GM21367 (cell line): ENCODE results near the gene INCA1.

Source experiments
- ATAC-seq: cut with Tn5 transposase; IDR thresholded peaks from one replicate; pipeline ENCODE4 v1.9.1; 2021; ENCODE audit not compliant: unreplicated experiment

The INCA1 gene

GRCh38 chr17:5014357-5014756, 17.0 kb upstream of the INCA1 start:
- ATAC-seq, result no peak

DNA sequence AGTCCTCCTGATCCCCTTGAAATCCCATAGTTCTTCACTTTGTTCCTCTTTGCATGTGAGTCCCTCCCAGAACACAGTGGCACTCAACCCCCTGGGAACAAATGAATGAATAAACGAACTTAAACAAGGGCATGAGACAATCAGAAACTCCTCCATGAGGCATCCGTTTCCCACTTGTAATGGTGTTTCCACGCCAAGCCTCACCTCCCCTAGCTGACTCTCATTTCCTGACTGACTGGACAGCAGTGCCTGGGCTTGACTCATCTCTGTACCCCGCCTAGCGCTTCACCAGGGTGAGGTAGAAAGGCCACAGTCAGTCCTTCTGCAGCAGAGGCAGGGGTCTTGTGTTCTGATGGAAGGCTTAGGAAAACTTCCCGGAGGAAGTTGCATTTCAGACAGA, 14.6 kb upstream of the INCA1 start:
- no peak for ATAC-seq

- ATAC-seq, result no peak
Measured at GRCh38 chr17:5003214-5003867, 6.0 kb upstream of the INCA1 start.

DNA sequence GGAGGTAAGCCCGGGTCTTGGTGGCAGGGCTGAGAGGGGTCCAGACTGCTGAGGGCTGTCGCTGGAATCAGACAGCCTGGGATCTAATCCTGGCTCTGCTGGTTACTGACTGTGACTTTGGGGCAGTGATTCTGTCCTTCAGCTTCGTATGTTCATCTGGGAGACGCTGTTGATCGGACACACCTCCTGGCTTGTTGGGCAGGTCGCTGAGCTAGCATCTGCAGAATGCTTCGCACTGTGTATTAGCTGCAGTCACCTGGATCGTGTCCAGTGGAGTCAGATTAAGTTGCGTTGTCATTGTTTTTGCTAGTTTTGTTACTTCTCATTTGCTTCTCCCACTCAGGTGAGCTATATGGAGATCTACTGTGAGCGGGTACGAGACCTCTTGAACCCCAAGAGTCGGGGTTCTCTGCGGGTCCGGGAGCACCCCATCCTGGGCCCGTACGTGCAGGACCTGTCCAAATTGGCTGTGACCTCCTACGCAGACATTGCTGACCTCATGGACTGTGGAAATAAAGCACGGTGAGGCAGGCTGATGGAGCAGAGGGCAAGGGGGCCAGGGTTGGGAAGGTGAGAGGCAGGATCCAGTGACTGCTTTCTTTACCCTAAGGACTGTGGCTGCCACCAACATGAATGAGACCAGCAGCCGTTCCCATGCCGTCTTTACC, 4.9 kb upstream of the INCA1 start:
- ATAC-seq, result no peak

GRCh38 chr17:5000237-5000639, 2.9 kb upstream of the INCA1 start:
- ATAC-seq, result no peak

DNA sequence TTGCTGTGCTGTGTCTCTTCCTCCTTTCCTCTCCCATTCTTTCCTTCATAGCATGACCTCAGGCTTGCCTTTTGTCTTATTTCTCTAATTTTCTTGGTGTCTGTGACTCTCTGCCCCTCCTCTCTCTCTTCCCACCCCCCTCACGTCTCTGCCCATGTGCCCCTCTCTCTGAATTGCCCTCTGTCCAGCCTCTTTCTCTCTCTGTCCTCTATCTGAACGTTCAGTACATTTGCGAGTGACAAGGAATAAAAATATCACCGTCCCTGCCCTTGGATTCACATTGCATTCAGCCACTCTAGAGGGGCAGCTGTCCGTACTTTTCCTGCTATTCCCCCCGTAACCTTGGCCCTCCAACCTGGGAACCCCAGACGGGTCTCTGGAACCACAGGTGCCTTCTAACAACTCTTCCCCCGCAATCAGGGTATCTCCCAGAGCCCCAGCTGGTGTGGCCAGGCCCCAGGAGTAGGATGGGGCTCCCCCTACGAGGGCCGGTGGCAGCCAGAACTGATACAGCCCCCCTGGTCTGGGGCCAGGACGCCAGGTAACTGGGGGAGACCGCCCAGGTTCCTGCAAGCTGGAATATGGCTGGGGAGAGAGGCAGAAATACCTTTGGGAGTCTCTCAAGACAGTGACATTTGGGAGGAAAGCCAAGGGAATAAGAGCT, 2.2 kb upstream of the INCA1 start:
- no peak for ATAC-seq

- no peak for ATAC-seq
Measured at GRCh38 chr17:4998732-4999429, 1.6 kb upstream of the INCA1 start.

GRCh38 chr17:4998027-4998731, 857 bp upstream of the INCA1 start:
- ATAC-seq, result peak; percentile 2

DNA sequence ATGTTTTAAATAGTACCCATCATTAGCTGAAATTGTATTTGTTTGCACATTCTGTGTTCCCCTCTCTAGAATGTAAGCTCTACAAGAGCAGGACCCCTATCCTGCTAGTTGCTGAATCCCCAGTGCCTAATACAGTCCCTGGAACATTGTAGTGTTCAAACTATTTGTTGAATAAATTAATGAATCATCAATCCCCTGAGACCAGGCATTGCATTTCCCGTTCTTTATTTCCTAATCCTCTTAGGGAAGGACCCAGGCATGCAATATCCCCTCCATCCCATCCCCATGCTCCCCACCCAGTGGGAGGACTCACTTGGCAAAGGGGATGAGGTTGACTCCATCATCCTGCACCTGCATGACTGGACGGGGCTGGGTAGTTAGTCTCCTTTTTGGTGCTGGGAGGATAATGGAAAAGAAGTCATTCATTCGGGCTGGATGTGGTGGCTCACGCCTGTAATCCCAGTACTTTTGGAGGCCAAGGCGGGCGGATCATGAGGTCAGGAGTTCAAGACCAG, 3.2 kb downstream of the INCA1 start:
- no peak for ATAC-seq

- ATAC-seq, result no peak
Measured at GRCh38 chr17:4987767-4988567, 9.4 kb downstream of the INCA1 start.

DNA sequence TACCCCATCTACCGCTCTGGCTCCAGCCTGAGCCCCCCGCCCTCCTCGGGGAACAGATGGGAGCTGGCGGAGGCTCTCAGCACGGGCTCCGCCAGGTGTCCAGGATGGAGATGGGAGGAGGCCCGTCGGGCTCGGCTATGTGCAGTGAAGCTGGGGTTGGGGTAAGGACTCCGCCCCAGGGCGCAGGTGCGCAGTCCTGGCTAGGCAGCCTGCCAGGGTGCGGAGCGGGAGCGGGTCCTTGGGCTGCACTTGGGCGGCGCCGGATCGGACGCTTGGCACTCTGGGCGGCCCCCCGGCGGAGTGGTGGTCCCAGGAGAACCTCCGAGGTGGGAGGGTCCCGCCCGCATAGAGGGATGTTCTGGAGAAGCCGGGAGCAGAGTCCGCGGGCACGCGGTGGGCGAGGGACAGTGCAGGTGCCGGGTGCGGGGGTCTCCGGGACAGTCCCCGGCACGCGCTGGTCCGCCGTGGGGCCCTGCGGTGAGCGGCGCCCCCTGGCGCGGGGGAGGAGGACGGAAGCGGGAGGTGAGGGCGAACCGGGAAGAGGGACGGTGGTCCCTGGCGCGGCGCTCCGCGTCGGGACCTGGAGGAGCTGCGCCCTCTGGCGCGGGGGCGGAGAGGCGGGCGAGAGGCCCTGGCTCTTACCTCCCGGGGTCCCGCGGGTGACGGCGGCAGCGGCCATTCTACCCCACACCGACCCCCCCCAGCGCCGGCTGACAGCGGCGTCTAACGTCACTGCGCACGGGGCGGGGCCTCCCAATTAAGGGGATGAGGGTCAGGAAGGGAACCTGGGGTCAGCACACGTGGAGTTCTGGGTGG, 10.2 kb downstream of the INCA1 start, which contains the start of gene CAMTA2:
CAMTA2 (minus strand) TSS at position 725 of the 816 bp plus-strand sequence. CDS start 1,453 bp downstream, outside the sequence.
- peak; percentile 60 for ATAC-seq

GRCh38 chr17:4986403-4986802, 10.9 kb downstream of the INCA1 start:
- no peak for ATAC-seq

DNA sequence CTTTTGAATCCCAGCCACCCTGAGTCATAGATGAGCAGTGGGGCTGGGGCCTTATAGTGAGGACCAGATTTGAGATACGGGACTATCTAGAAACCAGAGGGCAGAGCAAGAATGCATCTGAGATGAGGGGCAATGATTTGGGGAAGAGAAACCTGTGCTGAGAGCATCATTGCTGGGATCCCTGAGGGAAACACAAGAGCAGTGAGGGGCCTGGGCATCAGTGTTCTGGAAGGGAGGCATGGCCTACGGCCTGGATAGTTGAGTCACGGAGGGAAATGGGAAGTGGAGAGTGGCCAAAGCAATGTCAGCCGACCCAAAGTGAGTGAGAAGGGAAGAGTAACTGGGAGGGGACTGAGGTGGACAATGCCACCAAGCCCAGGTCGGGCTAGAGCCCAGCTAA, 15.0 kb downstream of the INCA1 start:
- ATAC-seq, result no peak

GRCh38 chr17:4980644-4981216, 16.6 kb downstream of the INCA1 start:
- no peak for ATAC-seq

- no peak for ATAC-seq
Measured at GRCh38 chr17:4978726-4979125, 18.6 kb downstream of the INCA1 start.

DNA sequence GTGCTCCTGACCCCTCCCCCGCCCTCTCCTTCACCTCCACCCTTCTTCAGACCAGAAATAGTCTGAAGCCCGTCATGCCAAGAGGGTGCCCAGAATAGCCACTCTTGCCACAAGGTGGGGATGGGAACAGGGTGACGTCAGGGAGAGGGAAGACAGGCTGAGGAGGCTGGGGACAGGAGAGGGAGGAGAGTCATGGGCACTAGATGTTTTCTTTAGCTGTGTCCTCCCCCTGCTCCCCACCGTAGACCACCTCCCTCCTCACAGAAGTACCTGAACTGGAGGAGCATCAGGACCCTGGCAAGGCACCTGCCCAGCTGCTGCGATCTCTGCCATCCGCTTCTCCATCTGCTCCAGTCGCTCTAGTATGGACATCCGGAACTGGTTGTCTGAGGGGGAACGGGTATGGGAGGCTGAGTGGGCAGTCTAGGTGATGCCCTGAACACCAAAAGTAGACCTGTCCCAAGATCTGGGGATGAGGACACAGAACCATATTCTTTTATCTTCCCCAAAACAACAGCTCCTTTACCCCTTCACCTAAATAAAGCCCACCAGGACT, 23.1 kb downstream of the INCA1 start:
- no peak for ATAC-seq

DNA sequence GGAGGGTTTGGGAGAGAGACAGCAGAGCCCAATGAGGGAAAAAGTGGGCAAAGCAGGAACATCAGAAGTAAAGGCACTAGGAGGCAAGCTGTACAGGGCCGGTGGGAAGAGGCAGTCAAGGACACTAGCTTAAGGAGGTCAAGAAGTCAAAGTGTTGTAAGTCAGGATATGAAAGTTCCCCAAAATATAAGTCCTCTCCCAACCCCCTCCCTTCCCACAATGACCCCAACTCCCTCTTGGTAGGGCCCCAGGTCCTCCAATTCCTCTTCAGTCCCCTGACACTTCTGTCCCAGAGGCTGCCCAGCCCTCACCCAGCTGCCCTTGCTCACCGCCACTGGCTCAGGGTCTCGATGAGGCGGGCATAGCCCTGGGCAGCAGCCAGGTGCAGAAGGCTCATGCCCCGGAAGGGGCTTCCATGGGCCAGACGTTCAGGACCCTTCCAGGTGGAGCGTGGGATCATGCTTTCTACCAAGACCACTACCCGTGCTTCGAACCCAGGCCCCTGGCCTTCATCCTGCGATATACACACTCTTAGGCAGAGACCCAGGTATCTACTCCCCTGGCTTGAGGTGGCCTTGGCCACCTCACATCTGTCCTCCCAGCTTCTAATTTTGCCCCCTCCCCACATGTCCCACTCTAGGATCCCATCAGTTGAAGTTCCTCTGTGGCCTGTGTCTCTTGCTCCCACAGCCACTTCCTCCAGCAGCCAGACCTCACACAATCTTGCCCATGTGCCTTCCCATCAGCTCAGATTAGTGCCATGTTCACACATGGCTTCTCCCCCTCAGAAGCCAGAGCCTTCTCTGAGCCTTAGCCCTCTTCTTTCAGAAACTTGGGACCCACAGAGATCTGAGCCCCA, 23.8 kb downstream of the INCA1 start:
- ATAC-seq, result no peak

- no peak for ATAC-seq
Measured at GRCh38 chr17:4972752-4973151, 24.6 kb downstream of the INCA1 start.
